HL-60 (cell line): ENCODE results near the gene PTPRG.

Experiments
- DNase-seq, 2 experiments: peaks; one replicate each; pipeline ENCODE4 v3.0.0-alpha.2; 2010 to 2020; ENCODE audit warnings: low read depth in 1 of 2, low spot score in 1 of 2
- H3K27ac ChIP-seq: fragments of 250-450 bp; sonication (Bioruptor Pico); replicated peaks from 2 replicates; pipeline ENCODE4 v1.5.1; 2020; ENCODE audit warnings: mild to moderate bottlenecking, moderate library complexity
- H3K27me3 ChIP-seq: fragments of 250-450 bp; sonication (Bioruptor Pico); 2 replicates; pipeline ENCODE4 v1.5.1; 2021; ENCODE audit warnings: mild to moderate bottlenecking, moderate library complexity; ENCODE audit not compliant: insufficient read depth, poor library complexity, severe bottlenecking
- H3K4me3 ChIP-seq: replicated peaks from 2 replicates; pipeline ENCODE4 v1.5.1; 2011; ENCODE audit warnings: mild to moderate bottlenecking, control low read depth, low read length; ENCODE audit not compliant: insufficient read depth
- CTCF ChIP-seq: IDR thresholded peaks from one replicate; pipeline ENCODE4 v1.5.1; 2011; ENCODE audit warnings: low read length, control low read depth, inconsistent platforms; ENCODE audit not compliant: insufficient read depth
- GABPA ChIP-seq: IDR thresholded peaks from 2 replicates; pipeline ENCODE4 v1.6.1; 2012; ENCODE audit warnings: low read depth
- POLR2AphosphoS5 ChIP-seq: IDR thresholded peaks from 2 replicates; pipeline ENCODE4 v1.6.1; 2012; ENCODE audit warnings: low read depth
- REST ChIP-seq: IDR thresholded peaks from 2 replicates; pipeline ENCODE4 v1.6.1; 2012; ENCODE audit warnings: low read depth; ENCODE audit not compliant: insufficient replicate concordance
- SPI1 ChIP-seq: IDR thresholded peaks from 2 replicates; pipeline ENCODE4 v1.6.1; 2012; ENCODE audit warnings: low read depth, mild to moderate bottlenecking, borderline replicate concordance

PTPRG gene

GRCh38 chr3:61828880-61829721, 267.7 kb downstream of the PTPRG start:
- Histone ChIP-seq H3K27me3 (no peaks in the 10 kb centered on the region), H3K27ac (no peak overlapping the region), H3K4me3 (no peak overlapping the region)
- DNase-seq: no peak
- no peak for TF ChIP-seq SPI1
- no peak for TF ChIP-seq REST
- TF ChIP-seq POLR2AphosphoS5: no peak
- no peak for TF ChIP-seq GABPA
- TF ChIP-seq CTCF: no peak

GRCh38 chr3:61829722-61830350, 268.5 kb downstream of the PTPRG start:
- TF ChIP-seq GABPA (no peak), SPI1 (no peak), CTCF (no peak), POLR2AphosphoS5 (no peak), REST (no peak)
- H3K27ac ChIP-seq: no peak overlapping the region
- H3K4me3 ChIP-seq: no peak overlapping the region
- H3K27me3 ChIP-seq: no peaks in the 10 kb centered on the region
- DNase-seq: no peak

- DNase-seq: no peak
These were observed 270.6 kb downstream of the PTPRG start for GRCh38 chr3:61831973-61832372.

More at GRCh38 chr3:61831973-61832372, 270.6 kb downstream of the PTPRG start:
- TF ChIP-seq REST: no peak
- no peak for TF ChIP-seq CTCF
- no peak for TF ChIP-seq POLR2AphosphoS5
- no peak for TF ChIP-seq SPI1
- no peak for TF ChIP-seq GABPA
- Histone ChIP-seq H3K27ac (no peak overlapping the region), H3K27me3 (no peaks in the 10 kb centered on the region), H3K4me3 (no peak overlapping the region)
